Rectal smooth muscle tissue (tissue), 1 donor: Measurements from ENCODE around the gene FAM3B.
A peak's percentile ranks its signal among the peaks of the same experiment; 100 is the strongest.

Experiments
- H3K27ac ChIP-seq: one replicate; pipeline ENCODE4 v1.7.0; 2013; ENCODE audit warnings: low read depth, low read length, inconsistent platforms
- H3K27me3 ChIP-seq: one replicate; pipeline ENCODE4 v1.7.0; 2013; ENCODE audit warnings: low read length; ENCODE audit not compliant: control insufficient read depth, insufficient read depth
- H3K36me3 ChIP-seq: one replicate; pipeline ENCODE4 v1.7.0; 2013; ENCODE audit warnings: low read length; ENCODE audit not compliant: control insufficient read depth, insufficient read depth
- H3K4me1 ChIP-seq: one replicate; pipeline ENCODE4 v1.7.0; 2013; ENCODE audit warnings: low read length; ENCODE audit not compliant: control insufficient read depth, insufficient read depth
- H3K4me3 ChIP-seq: one replicate; pipeline ENCODE4 v1.7.0; 2013; ENCODE audit warnings: low read length
- H3K9ac ChIP-seq: one replicate; pipeline ENCODE4 v1.7.0; 2013; ENCODE audit warnings: low read length

FAM3B gene

DNA sequence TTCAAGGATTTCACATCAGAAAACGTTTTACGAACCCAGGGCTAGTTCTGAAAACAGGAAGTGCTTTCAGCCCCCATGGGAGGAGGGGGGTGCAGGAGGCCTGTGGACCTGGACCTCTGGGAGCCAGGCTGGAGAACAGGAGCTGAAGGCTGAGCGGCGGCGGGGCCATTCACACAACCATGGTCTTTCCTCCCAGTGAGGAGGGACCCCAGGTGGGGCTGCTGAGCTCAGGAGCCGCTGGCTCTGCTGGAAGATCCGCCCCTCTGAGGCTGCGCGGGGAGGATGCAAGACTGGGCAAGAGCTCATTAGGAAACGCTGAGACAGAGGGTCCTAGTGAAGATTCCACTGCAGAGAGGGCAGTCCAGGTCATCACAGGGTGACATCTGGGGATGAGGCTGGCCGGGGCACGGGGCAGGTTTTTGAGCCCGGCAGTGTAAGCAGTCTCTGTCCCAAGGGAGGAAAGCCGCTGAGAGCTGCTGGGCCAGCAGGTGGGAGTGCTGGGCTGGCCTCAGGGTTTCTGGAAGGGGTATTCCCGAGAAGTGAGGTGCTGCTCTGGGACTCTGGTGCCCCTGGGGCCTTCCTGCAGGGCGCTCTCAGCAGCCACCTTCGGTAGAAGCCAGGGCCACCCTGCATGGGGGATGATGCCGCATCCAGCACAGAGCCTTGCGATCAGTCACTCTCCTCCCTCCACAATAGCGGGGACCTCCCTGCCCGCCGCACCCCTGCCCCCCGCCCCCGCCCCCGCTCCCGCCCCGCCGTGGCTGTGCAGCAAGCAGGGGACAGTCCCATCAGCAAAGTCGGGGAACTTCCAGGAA lies 52.7 kb downstream of the FAM3B start:
- H3K27ac ChIP-seq, result no peak overlapping the region
- peak overlapping the region; percentile 62 for H3K4me3 ChIP-seq
- no peaks in the 10 kb centered on the region for H3K4me1 ChIP-seq
- no peaks in the 10 kb centered on the region for H3K36me3 ChIP-seq
- no peak overlapping the region for H3K9ac ChIP-seq
- H3K27me3 ChIP-seq, result no peaks in the 10 kb centered on the region

DNA sequence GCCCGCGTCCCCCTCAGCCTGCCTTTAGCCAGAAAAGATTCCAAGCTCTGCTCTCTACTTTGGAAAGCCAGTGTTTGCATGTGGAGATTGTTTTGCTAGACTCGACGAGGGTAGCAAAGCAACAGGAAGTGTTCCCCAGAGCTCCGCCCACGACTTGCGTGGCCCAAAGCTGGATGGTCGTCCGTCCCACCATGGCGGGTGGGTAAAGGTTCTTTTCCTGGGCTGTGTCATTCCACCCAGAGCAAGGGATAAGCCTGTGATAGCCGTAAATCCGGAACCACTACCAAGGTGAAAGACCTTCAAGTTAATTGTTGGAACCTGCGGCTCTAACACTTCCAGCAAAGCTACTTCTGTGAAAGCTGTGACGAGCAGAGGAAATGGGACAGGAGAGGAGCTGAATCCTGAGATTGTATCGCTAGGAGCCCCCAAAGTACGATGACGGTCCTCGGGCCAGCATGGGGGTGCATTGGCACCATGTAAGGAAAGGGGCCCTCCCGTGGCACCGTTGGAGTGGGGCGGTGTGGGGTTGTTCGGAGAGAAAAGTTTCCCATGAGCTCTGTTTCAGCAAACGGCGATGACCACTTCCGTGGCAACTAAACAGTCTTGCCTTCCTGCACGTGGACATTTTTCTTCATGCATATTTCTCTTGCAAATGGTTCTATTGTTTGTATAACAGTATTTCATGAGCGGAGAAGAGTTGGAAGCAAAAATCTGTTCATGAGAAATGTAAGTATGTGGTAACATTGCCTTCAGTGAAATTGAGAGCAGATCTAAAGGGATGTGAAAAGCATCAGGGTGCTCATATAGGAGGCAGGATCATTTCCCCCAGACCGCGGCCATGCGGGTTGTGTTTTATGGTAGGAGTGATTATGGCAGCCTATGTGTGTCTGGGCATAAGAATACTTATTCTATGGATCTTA lies 53.6 kb downstream of the FAM3B start:
- H3K4me3 ChIP-seq, result peak overlapping the region; percentile 43
- H3K4me1 ChIP-seq, result no peaks in the 10 kb centered on the region
- H3K36me3 ChIP-seq, result no peaks in the 10 kb centered on the region
- no peak overlapping the region for H3K27ac ChIP-seq
- no peaks in the 10 kb centered on the region for H3K27me3 ChIP-seq
- H3K9ac ChIP-seq, result no peak overlapping the region

DNA sequence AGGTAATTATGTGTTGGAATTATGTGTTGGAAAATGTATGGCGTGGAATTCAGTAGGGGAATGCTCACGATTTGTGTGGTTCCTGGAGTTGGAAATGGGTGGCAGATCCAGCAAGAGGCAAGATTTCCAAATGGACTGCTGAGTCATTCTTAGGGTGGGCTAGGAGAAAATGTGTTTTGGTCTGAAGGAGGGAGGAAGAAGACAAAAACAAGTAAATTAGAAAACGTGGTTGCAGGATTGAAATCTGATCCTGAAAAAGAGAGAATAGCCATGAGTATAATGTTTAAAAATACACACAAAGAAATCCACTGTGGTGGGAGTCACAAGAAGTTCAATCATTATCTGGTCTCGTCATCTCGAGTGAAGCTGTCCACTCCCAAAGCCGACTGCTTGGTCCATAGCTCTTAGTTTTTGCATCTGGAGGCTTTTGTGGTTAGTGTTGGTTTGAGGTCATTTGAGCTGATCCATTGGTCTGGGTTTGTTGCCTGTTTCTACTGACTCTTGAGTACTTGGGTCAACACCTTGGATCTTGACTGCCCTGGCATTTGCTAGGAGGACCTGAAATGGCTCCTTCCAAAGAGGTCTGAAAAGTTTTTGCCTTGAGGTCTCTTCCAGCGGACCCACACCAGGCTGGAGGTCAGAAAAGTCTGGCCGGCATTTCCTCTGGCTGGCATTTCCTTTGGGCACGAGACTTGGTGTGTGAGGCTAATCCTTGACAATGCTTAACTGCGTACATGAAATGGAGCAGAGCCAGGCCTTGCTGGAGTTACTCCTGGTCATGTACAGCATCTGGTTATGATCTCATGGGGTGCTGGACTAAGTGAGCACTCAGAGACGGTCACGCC lies 54.5 kb downstream of the FAM3B start:
- Histone ChIP-seq H3K4me1 (no peaks in the 10 kb centered on the region), H3K36me3 (no peaks in the 10 kb centered on the region), H3K9ac (no peak overlapping the region), H3K4me3 (no peak overlapping the region), H3K27ac (no peak overlapping the region), H3K27me3 (no peaks in the 10 kb centered on the region)

DNA sequence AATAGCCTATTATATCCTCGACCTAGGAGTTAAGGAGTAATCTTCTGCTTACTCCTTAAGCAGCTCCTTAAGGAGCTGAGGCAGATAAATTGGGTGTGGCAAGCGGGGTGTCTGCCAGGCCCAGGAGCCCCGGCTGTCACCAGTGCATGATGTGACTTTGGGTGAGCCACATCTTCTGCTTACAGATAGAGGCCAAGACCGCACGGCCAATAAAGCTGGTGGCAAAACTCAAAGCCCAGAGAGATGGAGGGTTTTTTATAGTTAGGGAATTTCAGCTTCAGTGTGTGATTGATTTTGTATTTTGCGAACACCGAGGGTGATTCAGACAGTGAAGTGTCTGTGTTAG lies 55.1 kb downstream of the FAM3B start:
- Histone ChIP-seq H3K27ac (no peak overlapping the region), H3K4me3 (no peak overlapping the region)

DNA sequence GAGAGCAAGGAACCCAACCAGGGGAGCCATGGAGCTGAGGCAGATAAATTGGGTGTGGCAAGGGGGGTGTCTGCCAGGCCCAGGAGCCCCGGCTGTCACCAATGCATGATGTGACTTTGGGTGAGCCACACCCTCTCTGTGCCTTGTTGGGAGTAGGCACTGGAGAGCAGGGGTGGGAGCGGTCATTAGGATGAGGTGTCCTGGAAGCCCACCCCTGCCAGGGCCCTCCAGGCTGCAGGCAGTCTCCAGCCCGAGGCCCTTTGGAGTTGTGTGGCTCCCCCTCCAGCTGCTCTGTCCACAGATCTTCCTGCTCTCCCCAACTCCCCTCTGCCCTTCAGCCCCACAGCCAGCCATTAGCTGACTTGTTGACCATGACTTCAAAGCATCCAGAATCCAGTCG lies 56.7 kb downstream of the FAM3B start:
- no peaks in the 10 kb centered on the region for H3K27me3 ChIP-seq
- no peak overlapping the region for H3K27ac ChIP-seq
- no peaks in the 10 kb centered on the region for H3K4me1 ChIP-seq
- H3K9ac ChIP-seq, result no peak overlapping the region
- H3K4me3 ChIP-seq, result no peak overlapping the region
- no peaks in the 10 kb centered on the region for H3K36me3 ChIP-seq

More for the DNA sequence above, 55.1 kb downstream of the FAM3B start:
- Histone ChIP-seq H3K27me3 (no peaks in the 10 kb centered on the region), H3K36me3 (no peaks in the 10 kb centered on the region), H3K4me1 (no peaks in the 10 kb centered on the region), H3K9ac (no peak overlapping the region)

DNA sequence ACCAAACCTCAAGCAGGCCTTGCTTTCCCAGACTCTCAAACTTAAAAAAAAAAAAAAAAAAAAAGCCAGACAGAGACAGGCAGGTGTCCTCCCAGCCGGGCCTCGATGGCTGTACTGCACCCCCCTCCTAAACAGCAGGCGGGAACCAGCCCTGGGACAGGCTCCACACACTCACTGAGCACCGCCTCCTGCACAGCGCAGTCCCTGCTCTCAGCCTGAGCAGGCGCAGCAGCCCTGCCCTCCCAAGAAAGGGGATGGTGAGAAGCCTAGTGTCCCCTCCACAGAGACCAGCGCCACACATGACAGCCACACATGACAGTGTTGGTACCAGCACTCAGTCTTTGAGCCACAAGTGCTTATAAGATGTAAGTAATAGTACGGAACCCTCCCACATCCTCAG lies 57.2 kb downstream of the FAM3B start:
- no peak overlapping the region for H3K4me3 ChIP-seq
- H3K4me1 ChIP-seq, result no peaks in the 10 kb centered on the region
- H3K27ac ChIP-seq, result no peak overlapping the region

GRCh38 chr21:41374177-41374712 lies 57.6 kb downstream of the FAM3B start:
- no peaks in the 10 kb centered on the region for H3K4me1 ChIP-seq
- H3K4me3 ChIP-seq, result no peak overlapping the region
- H3K27me3 ChIP-seq, result no peaks in the 10 kb centered on the region
- no peaks in the 10 kb centered on the region for H3K36me3 ChIP-seq
- no peak overlapping the region for H3K9ac ChIP-seq
- no peak overlapping the region for H3K27ac ChIP-seq

More for the DNA sequence above, 57.2 kb downstream of the FAM3B start:
- Histone ChIP-seq H3K27me3 (no peaks in the 10 kb centered on the region), H3K36me3 (no peaks in the 10 kb centered on the region), H3K9ac (no peak overlapping the region)

GRCh38 chr21:41374867-41375533 lies 58.4 kb downstream of the FAM3B start:
- Histone ChIP-seq H3K27me3 (no peaks in the 10 kb centered on the region), H3K4me3 (no peak overlapping the region), H3K9ac (no peak overlapping the region), H3K36me3 (no peaks in the 10 kb centered on the region), H3K4me1 (no peaks in the 10 kb centered on the region), H3K27ac (no peak overlapping the region)

- no peaks in the 10 kb centered on the region for H3K36me3 ChIP-seq
Measured at GRCh38 chr21:41375875-41376274, 59.3 kb downstream of the FAM3B start.

DNA sequence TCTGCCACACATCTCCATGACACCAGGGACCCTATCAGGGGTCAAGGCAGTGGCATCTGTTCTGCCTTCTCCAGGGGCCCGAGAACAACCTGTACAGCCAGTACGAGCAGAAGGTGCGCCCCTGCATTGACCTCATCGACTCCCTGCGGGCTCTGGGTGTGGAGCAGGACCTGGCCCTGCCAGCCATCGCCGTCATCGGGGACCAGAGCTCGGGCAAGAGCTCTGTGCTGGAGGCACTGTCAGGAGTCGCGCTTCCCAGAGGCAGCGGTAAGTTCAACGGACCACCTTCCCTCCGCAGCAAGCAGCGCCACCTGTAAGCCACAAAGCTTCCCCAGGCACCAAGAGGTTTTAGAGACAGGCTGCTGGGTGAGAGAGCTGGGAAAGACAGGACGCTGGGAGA lies 61.1 kb downstream of the FAM3B start:
- Histone ChIP-seq H3K27ac (no peak overlapping the region), H3K9ac (no peak overlapping the region), H3K36me3 (no peaks in the 10 kb centered on the region), H3K4me3 (no peak overlapping the region), H3K4me1 (no peaks in the 10 kb centered on the region), H3K27me3 (no peaks in the 10 kb centered on the region)

More at GRCh38 chr21:41375875-41376274, 59.3 kb downstream of the FAM3B start:
- Histone ChIP-seq H3K4me3 (no peak overlapping the region), H3K9ac (no peak overlapping the region), H3K4me1 (no peaks in the 10 kb centered on the region), H3K27me3 (no peaks in the 10 kb centered on the region), H3K27ac (no peak overlapping the region)

- Histone ChIP-seq H3K27me3 (no peaks in the 10 kb centered on the region), H3K36me3 (no peaks in the 10 kb centered on the region), H3K9ac (no peak overlapping the region), H3K4me1 (no peaks in the 10 kb centered on the region), H3K27ac (no peak overlapping the region), H3K4me3 (no peak overlapping the region)
Measured at GRCh38 chr21:41378849-41379248, 62.2 kb downstream of the FAM3B start.
